A673 (cell line): ENCODE data around the gene GRM3. TPM values are rescaled to one million over a fixed set of nuclear protein-coding genes. Genes with fewer than 3 reads are reported as not detected.
A peak's percentile ranks its signal among the peaks of the same experiment; 100 is the strongest.

ENCODE experiments used
- BruUV-seq: library from RNA; stranded (reverse); fragments of 400-500 nt; replicated peaks from 2 replicates; lab custom pipeline; 2021; lab: Mats Ljungman, UMichigan
- CTCF ChIA-PET: fragments of 300-600 bp; sonication (Branson Sonifier 250); formaldehyde crosslinking; loops from one replicate; lab custom pipeline; 2022; ENCODE audit warnings: antibody characterized with exemption; lab: Charles Lee
- POLR2A ChIA-PET: fragments of 300-600 bp; sonication (Branson Sonifier 250); formaldehyde crosslinking; loops from one replicate; lab custom pipeline; 2022; ENCODE audit warnings: antibody characterized with exemption; ENCODE audit not compliant: low non-redundant PET; lab: Charles Lee
- DNase-seq: peaks from one replicate; pipeline ENCODE4 v3.0.0-alpha.2; 2015; ENCODE audit warnings: low spot score
- H3K27ac ChIP-seq: fragments of 200-600 bp; sonication (generic); 2 replicates; pipeline ENCODE4 v1.5.1; 2016; ENCODE audit warnings: mixed run types, low read depth, mild to moderate bottlenecking, mixed read lengths, antibody characterized with exemption, low read length; ENCODE audit not compliant: poor library complexity, severe bottlenecking
- H3K27me3 ChIP-seq: fragments of 200-600 bp; sonication (generic); replicated peaks from 2 replicates; pipeline ENCODE4 v1.6.1; 2017; ENCODE audit warnings: mixed run types, low read depth, mild to moderate bottlenecking, mixed read lengths, antibody characterized with exemption, low read length; ENCODE audit not compliant: insufficient read depth, poor library complexity
- H3K36me3 ChIP-seq: fragments of 200-600 bp; sonication (generic); 2 replicates; pipeline ENCODE4 v1.6.1; 2016; ENCODE audit warnings: mixed run types, mild to moderate bottlenecking, mixed read lengths, antibody characterized with exemption, low read length; ENCODE audit not compliant: insufficient read depth, poor library complexity, severe bottlenecking
- H3K4me1 ChIP-seq: fragments of 200-600 bp; sonication (generic); 2 replicates; pipeline ENCODE4 v1.6.1; 2017; ENCODE audit warnings: mixed run types, mild to moderate bottlenecking, mixed read lengths, antibody characterized with exemption, low read length; ENCODE audit not compliant: insufficient read depth, poor library complexity, severe bottlenecking
- H3K4me3 ChIP-seq: fragments of 200-600 bp; sonication (generic); 2 replicates; pipeline ENCODE4 v1.5.1; 2016; ENCODE audit warnings: low read depth, mixed run types, mild to moderate bottlenecking, mixed read lengths, low read length; ENCODE audit not compliant: poor library complexity, severe bottlenecking
- H3K9me3 ChIP-seq: fragments of 200-600 bp; sonication (generic); 2 replicates; pipeline ENCODE4 v1.6.1; 2016; ENCODE audit warnings: mixed run types, low read depth, mild to moderate bottlenecking, mixed read lengths, antibody characterized with exemption, low read length; ENCODE audit not compliant: poor library complexity, severe bottlenecking
- CTCF ChIP-seq: fragments of 300-800, 200-600 bp; sonication (generic); conservative IDR thresholded peaks from 2 replicates; pipeline ENCODE4 v1.5.1; 2017; ENCODE audit warnings: low read depth, mild to moderate bottlenecking, antibody characterized with exemption, low read length, moderate library complexity, mixed read lengths
- EZH2 ChIP-seq: fragments of 200-600 bp; sonication (generic); IDR thresholded peaks from 2 replicates; pipeline ENCODE4 v1.6.1; 2017; ENCODE audit warnings: borderline replicate concordance, low read depth, mild to moderate bottlenecking, mixed read lengths, antibody characterized with exemption, low read length; ENCODE audit not compliant: poor library complexity, severe bottlenecking
- intact Hi-C: fragments of 100-400 bp; cut with micrococcal nuclease; formaldehyde crosslinking; loops from one replicate; pipeline ENCODE4 v1.10.0; 2022; ENCODE audit not compliant: unreplicated experiment
- total RNA-seq: library from RNA; stranded (reverse); gene quantifications from 2 replicates; pipeline ENCODE4 v1.2.3, GENCODE V29; 2021

The GRM3 gene
- total RNA-seq, 1 experiment from 2014 or later: not detected

- CTCF ChIA-PET: no interaction called here
Measured at GRCh38 chr7:86818903-86819302, 175.2 kb downstream of the GRM3 start.

GRCh38 chr7:86823769-86824168 lies 180.1 kb downstream of the GRM3 start:
- ChIA-PET POLR2A (no interaction called here), CTCF (no interaction called here)
- DNase-seq: no peak
- no peak for TF ChIP-seq EZH2
- no peak for TF ChIP-seq CTCF
- Histone ChIP-seq H3K4me1 (no peaks in the 10 kb centered on the region), H3K27ac (no peak overlapping the region), H3K36me3 (no peaks in the 10 kb centered on the region), H3K27me3 (peaks cover 44% of the 10 kb centered on the region), H3K9me3 (no peaks in the 10 kb centered on the region), H3K4me3 (no peak overlapping the region)
- intact Hi-C loops: no loop called here
- no TSS peak for BruUV-seq

More at GRCh38 chr7:86818903-86819302, 175.2 kb downstream of the GRM3 start:
- TF ChIP-seq EZH2: no peak
- TF ChIP-seq CTCF: no peak
- Histone ChIP-seq H3K27ac (no peak overlapping the region), H3K27me3 (peaks cover 15% of the 10 kb centered on the region), H3K4me1 (no peaks in the 10 kb centered on the region), H3K36me3 (no peaks in the 10 kb centered on the region), H3K9me3 (no peaks in the 10 kb centered on the region), H3K4me3 (no peak overlapping the region)
- DNase-seq: peak; percentile 6
- no TSS peak for BruUV-seq
- POLR2A ChIA-PET: no interaction called here
- intact Hi-C loops: loop anchor here (5.0 kb wide), 1 partner anchor 222 kb away; no protein-coding TSS in a partner anchor

- intact Hi-C loops: no loop called here
- Histone ChIP-seq H3K27ac (no peak overlapping the region), H3K9me3 (no peaks in the 10 kb centered on the region), H3K4me3 (no peak overlapping the region), H3K4me1 (no peaks in the 10 kb centered on the region), H3K27me3 (peaks cover 44% of the 10 kb centered on the region), H3K36me3 (no peaks in the 10 kb centered on the region)
- TF ChIP-seq EZH2 (no peak), CTCF (no peak)
- DNase-seq: no peak
- POLR2A ChIA-PET: no interaction called here
- CTCF ChIA-PET: no interaction called here
- BruUV-seq: no TSS peak
Measured at GRCh38 chr7:86825264-86825663, 181.6 kb downstream of the GRM3 start.
